Skin epidermis (tissue), 12 donors: ENCODE results near the gene TRMT5.

Experiments
- H3K27ac ChIP-seq, 21 experiments: fragments of 200-600 bp; sonication (generic) in 11 of 21; one replicate each; pipeline ENCODE4 v1.5.0; 2020; ENCODE audit warnings: mild to moderate bottlenecking in 3 of 21, inconsistent platforms in 2 of 21, moderate library complexity in 2 of 21
- H3K4me3 ChIP-seq, 7 experiments: fragments of 200-600 bp; sonication (generic) in 2 of 7; one replicate each; pipeline ENCODE4 v1.5.0; 2020; ENCODE audit warnings: inconsistent platforms in 2 of 7, mild to moderate bottlenecking in 2 of 7, moderate library complexity in 1 of 7

TRMT5 gene, protein sequence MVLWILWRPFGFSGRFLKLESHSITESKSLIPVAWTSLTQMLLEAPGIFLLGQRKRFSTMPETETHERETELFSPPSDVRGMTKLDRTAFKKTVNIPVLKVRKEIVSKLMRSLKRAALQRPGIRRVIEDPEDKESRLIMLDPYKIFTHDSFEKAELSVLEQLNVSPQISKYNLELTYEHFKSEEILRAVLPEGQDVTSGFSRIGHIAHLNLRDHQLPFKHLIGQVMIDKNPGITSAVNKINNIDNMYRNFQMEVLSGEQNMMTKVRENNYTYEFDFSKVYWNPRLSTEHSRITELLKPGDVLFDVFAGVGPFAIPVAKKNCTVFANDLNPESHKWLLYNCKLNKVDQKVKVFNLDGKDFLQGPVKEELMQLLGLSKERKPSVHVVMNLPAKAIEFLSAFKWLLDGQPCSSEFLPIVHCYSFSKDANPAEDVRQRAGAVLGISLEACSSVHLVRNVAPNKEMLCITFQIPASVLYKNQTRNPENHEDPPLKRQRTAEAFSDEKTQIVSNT

DNA sequence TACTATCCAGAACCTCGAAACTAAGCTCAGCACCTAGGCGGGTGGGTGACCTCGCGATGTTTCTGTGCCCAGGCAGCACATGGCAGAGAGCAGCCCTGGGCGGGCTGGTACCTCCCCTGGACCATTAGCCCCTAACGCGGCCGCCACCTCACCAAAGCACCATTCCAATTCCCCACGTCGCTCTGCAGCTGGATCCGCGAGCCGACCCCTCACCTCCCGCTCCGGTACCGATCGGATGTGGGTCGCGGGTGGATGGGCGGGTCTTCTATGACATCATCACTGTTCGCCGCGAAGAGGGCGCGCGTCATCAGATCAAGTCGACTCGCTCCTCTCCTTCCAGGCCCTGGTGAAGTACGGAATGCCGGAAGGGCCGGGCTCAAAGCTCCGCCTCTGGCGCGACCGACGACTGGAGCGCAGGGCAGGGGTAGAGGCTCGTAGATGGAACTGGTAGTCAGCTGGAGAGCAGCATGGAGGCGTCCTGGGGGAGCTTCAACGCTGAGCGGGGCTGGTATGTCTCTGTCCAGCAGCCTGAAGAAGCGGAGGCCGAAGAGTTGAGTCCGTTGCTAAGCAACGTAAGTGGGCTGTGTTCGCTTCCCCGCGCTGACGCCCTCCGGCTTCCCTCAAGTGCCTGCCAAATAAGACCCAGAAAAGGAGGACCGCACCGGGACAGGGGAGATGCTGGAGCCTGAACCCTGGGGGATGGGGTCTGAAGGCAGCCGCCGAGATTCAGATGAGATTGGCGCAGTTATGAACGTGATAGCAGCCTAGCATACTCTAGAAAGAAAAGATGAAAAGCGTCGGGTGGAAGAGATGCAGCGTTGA is at the start of gene TRMT5, which contains the start of gene SLC38A6:
Gene TRMT5, minus strand, starts transcription at position 269 of the 822 bp plus-strand sequence. Its CDS starts 106 bp downstream, at position 163.
Gene SLC38A6, plus strand, starts transcription at position 435 of the 822 bp plus-strand sequence. Its CDS starts 33 bp downstream, at position 468.
- H3K27ac ChIP-seq, result peak within 1 kb of the TSS; percentile 58 to 96 (median 90)
- H3K4me3 ChIP-seq, result peak within 1 kb of the TSS; percentile 55 to 90 (median 75)

GRCh38 chr14:61026526-61026925 is 45.6 kb upstream of the TRMT5 start:
- H3K27ac ChIP-seq, result no peak overlapping the region
- no peak overlapping the region for H3K4me3 ChIP-seq

GRCh38 chr14:61025251-61026223 is 44.7 kb upstream of the TRMT5 start:
- peak overlapping the region in 1 of 21 experiments; percentile 68 for H3K27ac ChIP-seq

GRCh38 chr14:61019537-61019936 is 38.7 kb upstream of the TRMT5 start:
- H3K27ac ChIP-seq, result no peak overlapping the region
- no peak overlapping the region for H3K4me3 ChIP-seq

More at GRCh38 chr14:61025251-61026223, 44.7 kb upstream of the TRMT5 start:
- H3K4me3 ChIP-seq, result no peak overlapping the region

- no peak overlapping the region for H3K4me3 ChIP-seq
- no peak overlapping the region for H3K27ac ChIP-seq
Measured at GRCh38 chr14:61003571-61003970, 22.7 kb upstream of the TRMT5 start.

- Histone ChIP-seq H3K4me3 (no peak overlapping the region), H3K27ac (no peak overlapping the region)
Measured at GRCh38 chr14:60999536-60999935, 18.7 kb upstream of the TRMT5 start.

DNA sequence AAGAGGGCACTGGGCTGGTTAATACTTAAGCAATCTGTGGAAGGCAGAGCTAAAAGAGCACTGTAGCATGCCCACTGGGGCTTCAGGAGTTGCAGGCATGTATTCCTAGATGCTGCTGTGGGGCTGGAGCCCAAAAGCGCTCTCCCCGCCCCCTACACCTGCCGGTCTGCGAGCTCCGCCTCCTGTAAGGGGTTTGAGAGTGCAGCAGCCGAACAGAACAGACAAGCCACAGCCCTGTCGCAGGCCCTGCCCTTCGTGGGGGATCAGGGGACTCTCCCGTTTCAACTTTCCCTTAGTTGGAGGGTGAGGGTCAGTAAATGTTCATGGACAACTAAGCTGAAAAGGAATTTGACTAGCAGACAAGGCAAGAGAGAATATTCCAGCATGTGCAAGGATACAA is 17.7 kb upstream of the TRMT5 start:
- no peak overlapping the region for H3K27ac ChIP-seq
- H3K4me3 ChIP-seq, result no peak overlapping the region

- peak overlapping the region in 6 of 21 experiments; percentile 14 to 69 (median 42) for H3K27ac ChIP-seq
- no peak overlapping the region for H3K4me3 ChIP-seq
Measured at GRCh38 chr14:60989599-60989998, 8.7 kb upstream of the TRMT5 start.

- Histone ChIP-seq H3K4me3 (no peak overlapping the region), H3K27ac (peak overlapping the region in 1 of 21 experiments; percentile 18)
Measured at GRCh38 chr14:60986500-60986899, 5.6 kb upstream of the TRMT5 start.

- H3K27ac ChIP-seq, result peak overlapping the region in 3 of 21 experiments; percentile 2 to 87 (median 70)
Measured at GRCh38 chr14:60984196-60984595, 3.3 kb upstream of the TRMT5 start.

DNA sequence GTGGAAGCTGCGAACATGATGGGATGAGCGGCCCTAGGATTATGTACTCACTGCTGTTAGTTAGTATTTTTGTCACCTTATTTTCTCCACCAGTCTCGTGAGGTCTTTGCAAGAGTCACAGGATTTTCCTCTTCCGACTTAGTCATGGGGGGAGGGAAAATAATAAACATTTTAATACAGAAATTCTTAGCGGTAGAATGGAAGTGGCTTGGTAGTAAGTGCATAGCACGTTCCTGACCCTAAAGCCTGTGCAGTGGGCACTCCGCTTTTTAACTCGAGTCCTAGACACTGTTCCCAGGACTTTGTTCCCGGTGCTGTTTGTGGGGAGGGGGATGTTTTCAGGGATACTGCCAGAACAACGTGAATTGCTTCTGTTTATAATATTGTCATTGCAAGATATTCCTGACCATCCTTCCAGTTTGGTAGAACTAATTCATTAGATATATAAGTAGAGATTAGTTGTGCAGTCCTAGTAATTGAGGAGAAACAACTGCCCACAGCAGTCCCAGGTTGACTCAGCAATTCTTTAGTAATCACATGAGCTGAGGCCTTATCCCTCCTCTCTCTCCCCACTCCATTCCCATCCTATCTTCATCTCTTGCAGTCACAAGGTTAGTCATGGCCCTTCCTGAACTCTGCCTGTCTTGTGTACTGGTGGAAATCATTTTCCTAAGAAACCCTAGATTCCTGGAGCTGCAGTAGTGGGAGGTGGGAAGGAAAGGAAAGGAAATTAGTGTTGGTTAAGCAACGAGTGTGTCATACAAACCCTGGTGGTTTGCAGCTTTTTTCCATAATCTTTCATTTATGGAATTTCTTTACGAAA is 965 bp upstream of the TRMT5 start:
- H3K4me3 ChIP-seq, result peak overlapping the region; percentile 55 to 90 (median 75)
- peak overlapping the region; percentile 58 to 96 (median 90) for H3K27ac ChIP-seq

More at GRCh38 chr14:60984196-60984595, 3.3 kb upstream of the TRMT5 start:
- H3K4me3 ChIP-seq, result no peak overlapping the region

- Histone ChIP-seq H3K27ac (no peak overlapping the region), H3K4me3 (no peak overlapping the region)
Measured at GRCh38 chr14:60977847-60978246, 3.0 kb downstream of the TRMT5 start.

GRCh38 chr14:60975551-60975950 is 5.3 kb downstream of the TRMT5 start:
- no peak overlapping the region for H3K27ac ChIP-seq

GRCh38 chr14:60974090-60974651 is 6.7 kb downstream of the TRMT5 start:
- no peak overlapping the region for H3K4me3 ChIP-seq
- no peak overlapping the region for H3K27ac ChIP-seq

More at GRCh38 chr14:60975551-60975950, 5.3 kb downstream of the TRMT5 start:
- H3K4me3 ChIP-seq, result no peak overlapping the region

DNA sequence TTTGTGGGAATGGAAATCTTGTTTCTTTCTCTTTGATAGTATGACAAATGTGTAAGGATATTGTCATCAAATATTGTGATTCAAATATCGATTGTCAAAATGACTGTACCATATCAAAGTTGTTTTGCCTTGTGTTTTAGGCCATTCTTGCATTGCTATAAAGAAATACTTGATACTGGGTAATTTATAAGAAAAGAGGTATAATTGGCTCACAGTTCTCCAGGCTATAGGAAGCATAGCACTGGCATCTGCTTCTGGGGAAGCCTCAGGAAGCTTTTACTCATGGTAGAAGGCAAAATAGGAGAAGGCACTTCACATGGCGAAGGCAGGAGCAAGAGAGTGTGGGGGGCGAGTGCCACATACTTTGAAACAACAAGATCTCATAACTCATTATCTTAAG is 7.8 kb downstream of the TRMT5 start:
- no peak overlapping the region for H3K4me3 ChIP-seq
- H3K27ac ChIP-seq, result no peak overlapping the region

DNA sequence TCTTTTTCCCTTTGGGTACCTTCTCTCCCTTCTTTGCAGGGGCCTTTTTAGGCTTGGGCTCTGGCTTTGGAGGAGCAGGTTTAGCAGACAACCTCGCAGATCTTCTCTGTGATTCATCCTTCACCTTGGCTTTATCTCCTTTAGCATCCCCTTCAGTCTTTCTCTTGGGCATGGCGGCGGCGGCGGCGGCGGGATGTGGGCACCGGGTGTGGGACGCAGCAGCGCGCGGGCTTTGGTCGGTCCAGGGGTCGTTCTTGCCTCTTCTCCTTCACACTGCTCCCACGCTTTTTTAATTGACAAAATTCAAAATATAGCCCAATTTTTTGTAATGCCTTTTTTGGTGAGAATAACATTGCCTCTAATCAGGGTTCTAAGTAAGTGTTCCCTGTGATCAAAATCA is 8.6 kb downstream of the TRMT5 start:
- Histone ChIP-seq H3K27ac (no peak overlapping the region), H3K4me3 (no peak overlapping the region)

GRCh38 chr14:60971271-60971670 is 9.6 kb downstream of the TRMT5 start:
- H3K27ac ChIP-seq, result no peak overlapping the region
- H3K4me3 ChIP-seq, result no peak overlapping the region

DNA sequence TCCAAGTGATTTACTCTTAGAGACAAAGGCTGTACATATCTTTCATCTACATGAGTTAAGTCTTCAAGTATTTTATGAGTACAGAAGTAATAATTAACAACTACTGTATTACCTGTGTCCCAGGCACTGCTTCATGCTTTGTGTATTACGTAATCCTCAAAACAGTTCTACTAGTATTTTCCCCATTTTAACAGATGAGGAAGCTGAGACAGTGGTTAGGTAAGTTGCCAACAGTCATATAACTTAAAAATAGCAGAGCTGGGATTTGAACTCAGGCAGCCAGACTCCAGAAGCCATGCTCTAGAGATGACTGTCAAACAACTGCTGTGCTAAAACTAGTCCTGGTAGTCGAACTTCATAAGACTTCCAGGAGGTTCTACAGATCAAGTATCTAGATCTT is 10.7 kb downstream of the TRMT5 start:
- no peak overlapping the region for H3K27ac ChIP-seq

More for the DNA sequence above, 10.7 kb downstream of the TRMT5 start:
- no peak overlapping the region for H3K4me3 ChIP-seq
